K562 (cell line): Measurements from ENCODE around the gene ZBTB20.

Experiments used
- CEBPZ ChIP-seq: fragments of 150-350 bp; IDR thresholded peaks from 2 replicates; pipeline ENCODE4 v1.6.1; 2014; ENCODE audit warnings: low read depth, mild to moderate bottlenecking, low read length, borderline replicate concordance
- CTCF ChIP-seq, 3 experiments: IDR thresholded peaks in 2 of 3; conservative IDR thresholded peaks in 1 of 3; 2 replicates each; pipeline ENCODE4 v1.5.1; 2011 to 2012; ENCODE audit warnings: low read length in 3 of 3, mild to moderate bottlenecking in 3 of 3, control low read depth in 2 of 3, improper control_type of control experiment in 1 of 3, inconsistent platforms in 1 of 3, low read depth in 1 of 3, mixed read lengths in 1 of 3, moderate library complexity in 1 of 3; ENCODE audit not compliant: insufficient read depth in 2 of 3
- ILK ChIP-seq: fragments of 450-650 bp; IDR thresholded peaks from 2 replicates; pipeline ENCODE4 v1.6.1; 2016; ENCODE audit warnings: missing genetic modification characterization, low read depth, mild to moderate bottlenecking, missing compliant biosample characterization, moderate library complexity, borderline replicate concordance
- JUN ChIP-seq, 2 experiments: sonication (generic) in 1 of 2; formaldehyde crosslinking in 1 of 2; IDR thresholded peaks; 2 replicates each; pipeline versions ENCODE4 v1.6.1 to v1.8.0; 2012 to 2022; ENCODE audit warnings: borderline replicate concordance in 2 of 2, mild to moderate bottlenecking in 2 of 2, improper control_type of control experiment in 1 of 2, low read depth in 1 of 2, low read length in 1 of 2, missing genetic modification reagents in 1 of 2
- MXI1 ChIP-seq: IDR thresholded peaks from 2 replicates; pipeline ENCODE4 v1.6.1; 2011; ENCODE audit warnings: low read depth, mild to moderate bottlenecking, improper control_type of control experiment, low read length
- SIX5 ChIP-seq, 2 experiments: IDR thresholded peaks; 2 replicates each; pipeline ENCODE4 v1.6.1; 2011; ENCODE audit warnings: low read length in 2 of 2, borderline replicate concordance in 1 of 2, low read depth in 1 of 2, mild to moderate bottlenecking in 1 of 2, moderate library complexity in 1 of 2; ENCODE audit not compliant: insufficient read depth in 1 of 2
- SMAD1 ChIP-seq: fragments of 150-350 bp; IDR thresholded peaks from 2 replicates; pipeline ENCODE4 v1.6.1; 2014; ENCODE audit warnings: low read length, low read depth; ENCODE audit not compliant: partially characterized antibody
- TRIM24 ChIP-seq, 2 experiments: fragments of 450-650 bp; IDR thresholded peaks; 2 replicates each; pipeline ENCODE4 v1.6.1; 2016
- USF1 ChIP-seq: sonication (generic); formaldehyde crosslinking; IDR thresholded peaks from 2 replicates; pipeline ENCODE4 v1.9.0; 2022; ENCODE audit warnings: mild to moderate bottlenecking, missing genetic modification reagents

- TF ChIP-seq ILK (no peak), CEBPZ (no peak), TRIM24 (IDR thresholded peaks at IDR 0.05) (no peak), MXI1 (no peak), JUN (IDR thresholded peaks at IDR 0.05; ENCODE audit: borderline replicate concordance, low read depth, low read length) (no peak), JUN (CRISPR knock-in tag; IDR thresholded peaks at IDR 0.05; ENCODE audit: borderline replicate concordance) (no peak), CTCF (IDR thresholded peaks at IDR 0.05 in 2 of 3, conservative IDR thresholded peaks at IDR 0.05 in 1 of 3; ENCODE audit: insufficient read depth in 2 of 3, low read depth in 1 of 3, low read length in 3 of 3) (no peak), SMAD1 (no peak), USF1 (no peak), SIX5 (IDR thresholded peaks at IDR 0.05; ENCODE audit: borderline replicate concordance in 1 of 2, insufficient read depth in 1 of 2, low read depth in 1 of 2, low read length in 2 of 2) (no peak)
These were observed 439.7 kb downstream of the ZBTB20 start for GRCh38 chr3:114707252-114707860.
